Breast epithelium (tissue), 3 donors: ENCODE data around the gene RPL4.

Experiments used
- CTCF ChIP-seq, 3 donors: fragments of 450-650 bp; IDR thresholded peaks; one replicate each; pipeline ENCODE4 v1.5.1; 2016 to 2017; ENCODE audit warnings: antibody characterized with exemption in 3 of 3, mild to moderate bottlenecking in 3 of 3, moderate library complexity in 3 of 3
- POLR2A ChIP-seq: fragments of 450-650 bp; IDR thresholded peaks from one replicate; pipeline ENCODE4 v1.6.1; 2016; ENCODE audit warnings: antibody characterized with exemption, mild to moderate bottlenecking, moderate library complexity
- POLR2AphosphoS5 ChIP-seq, 3 donors: sonication (generic); formaldehyde crosslinking; IDR thresholded peaks; one replicate each; pipeline ENCODE4 v1.6.1; 2017; ENCODE audit warnings: antibody characterized with exemption in 3 of 3

GRCh38 chr15:66476535-66476934 lies 28.1 kb downstream of the RPL4 start:
- TF ChIP-seq CTCF (IDR thresholded peaks at IDR 0.05) (no peak), POLR2A (no peak), POLR2AphosphoS5 (IDR thresholded peaks at IDR 0.05) (no peak)
